Keratinocyte (primary cell): ENCODE measurements around the gene FBXO9. TPM values are rescaled to one million over a fixed set of nuclear protein-coding genes. Genes with fewer than 3 reads are reported as not detected.

Experiments
- DNase-seq: peaks from one replicate; pipeline ENCODE4 v3.0.0-alpha.2; 2011; ENCODE audit warnings: low read depth, missing footprints, low spot score
- FAIRE-seq: peaks from 2 replicates; lab custom pipeline; 2011; peaks lifted over from hg19 to GRCh38; lab: Jason Lieb, UNC
- H2AFZ ChIP-seq: 2 replicates; pipeline ENCODE4 v1.6.0; 2012; ENCODE audit warnings: low read length, control low read depth, inconsistent platforms; ENCODE audit not compliant: control insufficient read depth
- H3K27ac ChIP-seq: 2 replicates; pipeline ENCODE4 v1.5.1; 2011; ENCODE audit warnings: low read length; ENCODE audit not compliant: control insufficient read depth, insufficient read depth
- H3K27me3 ChIP-seq: 3 replicates; pipeline ENCODE4 v1.6.0; 2011; ENCODE audit warnings: low read length; ENCODE audit not compliant: control insufficient read depth, insufficient read depth; ENCODE audit errors: extremely low read depth
- H3K36me3 ChIP-seq, 2 experiments: 2 replicates in 1 of 2; 3 replicates in 1 of 2; pipeline ENCODE4 v1.5.1; 2011; ENCODE audit warnings: low read length in 2 of 2, mild to moderate bottlenecking in 1 of 2; ENCODE audit not compliant: control insufficient read depth in 2 of 2, insufficient read depth in 2 of 2; ENCODE audit errors: extremely low read depth in 1 of 2
- H3K4me1 ChIP-seq: 3 replicates; pipeline ENCODE4 v1.5.1; 2011; ENCODE audit warnings: low read length; ENCODE audit not compliant: control insufficient read depth, insufficient read depth; ENCODE audit errors: extremely low read depth
- H3K4me2 ChIP-seq: 3 replicates; pipeline ENCODE4 v1.6.0; 2011; ENCODE audit warnings: low read depth, low read length; ENCODE audit not compliant: control insufficient read depth, insufficient read depth; ENCODE audit errors: extremely low read depth
- H3K4me3 ChIP-seq, 3 experiments: fragments of 200-600 bp in 1 of 3; sonication (generic) in 1 of 3; 2 replicates in 2 of 3; 3 replicates in 1 of 3; pipeline ENCODE4 v1.5.1; 2011 to 2016; ENCODE audit warnings: low read length in 3 of 3, mild to moderate bottlenecking in 3 of 3, control low read depth in 2 of 3, inconsistent platforms in 1 of 3, low read depth in 1 of 3, mixed read lengths in 1 of 3, mixed run types in 1 of 3, moderate library complexity in 1 of 3; ENCODE audit not compliant: control insufficient read depth in 2 of 3, insufficient read depth in 2 of 3; ENCODE audit errors: extremely low read depth in 1 of 3
- H3K79me2 ChIP-seq: 2 replicates; pipeline ENCODE4 v1.6.0; 2012; ENCODE audit warnings: low read length; ENCODE audit not compliant: control insufficient read depth, insufficient read depth
- H3K9ac ChIP-seq: 3 replicates; pipeline ENCODE4 v1.6.0; 2011; ENCODE audit warnings: low read length; ENCODE audit not compliant: control insufficient read depth, insufficient read depth; ENCODE audit errors: extremely low read depth
- H3K9me1 ChIP-seq: 3 replicates; pipeline ENCODE4 v1.6.0; 2011; ENCODE audit warnings: low read length; ENCODE audit not compliant: control insufficient read depth, insufficient read depth; ENCODE audit errors: extremely low read depth
- H3K9me3 ChIP-seq: 2 replicates; pipeline ENCODE4 v1.5.1; 2012; ENCODE audit warnings: low read depth, low read length; ENCODE audit not compliant: control insufficient read depth
- H4K20me1 ChIP-seq: 3 replicates; pipeline ENCODE4 v1.6.0; 2011; ENCODE audit warnings: low read length; ENCODE audit not compliant: control insufficient read depth, insufficient read depth; ENCODE audit errors: extremely low read depth
- CTCF ChIP-seq, 3 experiments: IDR thresholded peaks in 1 of 3; conservative IDR thresholded peaks in 1 of 3; optimal IDR thresholded peaks in 1 of 3; 2 replicates in 2 of 3; 3 replicates in 1 of 3; pipeline versions ENCODE3 to v1.5.1; 2011; ENCODE audit warnings: low read length in 3 of 3, mild to moderate bottlenecking in 3 of 3, moderate library complexity in 2 of 3, control low read depth in 1 of 3, inconsistent platforms in 1 of 3; ENCODE audit not compliant: insufficient read depth in 2 of 3; ENCODE audit errors: extremely low read depth in 1 of 3
- EZH2 ChIP-seq: IDR thresholded peaks from one replicate; pipeline ENCODE4 v1.6.1; 2012; ENCODE audit warnings: inconsistent platforms, mild to moderate bottlenecking, low read length, moderate library complexity
- dilution Hi-C: fragments of 300-500 bp; cut with MboI; formaldehyde crosslinking; loops from one replicate; pipeline ENCODE4 v1.7.0; 2020; ENCODE audit warnings: low sequenced_read_pairs; ENCODE audit not compliant: extremely low pct_ligation_motif_present
- polyA plus RNA-seq, 5 experiments: library from polyadenylated mRNA; depleted of rRNA in 3 of 5; stranded (reverse) in 3 of 5; stranded (forward) in 1 of 5; unstranded in 1 of 5; fragments of >200 nt; gene quantifications; 1 replicate in 1 of 5; 2 replicates in 3 of 5; 3 replicates in 1 of 5; pipeline versions ENCODE4 v1.2.1 to v1.2.3, GENCODE V29; 2011 to 2012; ENCODE audit warnings: missing spikeins in 2 of 5, low read depth in 1 of 5, low replicate concordance in 1 of 5

Gene FBXO9
- polyA plus RNA-seq, 1 donor (not counting 4 experiments of a cell fraction or from before 2014, with no cell fraction given) = 71.8 TPM

- Histone ChIP-seq H3K9me1 (no peaks in the 10 kb centered on the region), H3K4me3 (no peak overlapping the region), H3K4me1 (no peaks in the 10 kb centered on the region), H3K4me2 (no peak overlapping the region), H2AFZ (no peak overlapping the region), H4K20me1 (no peaks in the 10 kb centered on the region), H3K9me3 (no peaks in the 10 kb centered on the region), H3K36me3 (no peaks in the 10 kb centered on the region), H3K79me2 (peaks cover 2% of the 10 kb centered on the region), H3K9ac (no peak overlapping the region), H3K27ac (no peak overlapping the region), H3K27me3 (no peaks in the 10 kb centered on the region)
- dilution Hi-C loops = no loop called here
- no peak for DNase-seq
- no peak for FAIRE-seq
- TF ChIP-seq EZH2 = no peak
- no peak for TF ChIP-seq CTCF (optimal IDR thresholded peaks at IDR 0.05 in 1 of 3, IDR thresholded peaks at IDR 0.05 in 1 of 3, conservative IDR thresholded peaks at IDR 0.05 in 1 of 3; ENCODE audit: extremely low read depth in 1 of 3, insufficient read depth in 2 of 3, low read length in 3 of 3)
These were observed 10.7 kb upstream of the FBXO9 start for GRCh38 chr6:53054532-53054931.

- no peak overlapping the region for H3K4me2 ChIP-seq
- no peaks in the 10 kb centered on the region for H3K36me3 ChIP-seq
- TF ChIP-seq EZH2 (no peak), CTCF (optimal IDR thresholded peaks at IDR 0.05 in 1 of 3, IDR thresholded peaks at IDR 0.05 in 1 of 3, conservative IDR thresholded peaks at IDR 0.05 in 1 of 3; ENCODE audit: extremely low read depth in 1 of 3, insufficient read depth in 2 of 3, low read length in 3 of 3) (no peak)
- H2AFZ ChIP-seq = no peak overlapping the region
- no peak for DNase-seq
- H3K9me1 ChIP-seq = no peaks in the 10 kb centered on the region
- peaks cover 7% of the 10 kb centered on the region for H3K4me1 ChIP-seq
- dilution Hi-C loops = no loop called here
- H3K9ac ChIP-seq = no peak overlapping the region
- H3K27me3 ChIP-seq = no peaks in the 10 kb centered on the region
- no peaks in the 10 kb centered on the region for H4K20me1 ChIP-seq
- H3K27ac ChIP-seq = no peak overlapping the region
- FAIRE-seq = no peak
- H3K4me3 ChIP-seq = no peak overlapping the region
- H3K79me2 ChIP-seq = peaks cover 4% of the 10 kb centered on the region
- no peaks in the 10 kb centered on the region for H3K9me3 ChIP-seq
These were observed 9.3 kb upstream of the FBXO9 start for GRCh38 chr6:53055873-53056272.
